ENCODE measurements around the gene ZNF443. TPM values are rescaled to one million over a fixed set of nuclear protein-coding genes. Genes with fewer than 3 reads are reported as not detected.
"Not testable (repeated sequence)": the region's sequence is repeated elsewhere in the genome, so short reads cannot be mapped to it uniquely, and the experiment has no call there.

Gene ZNF443
- polyA plus RNA-seq, 4 donors = 1.6 to 7.3 (median 2.4) TPM

DNA sequence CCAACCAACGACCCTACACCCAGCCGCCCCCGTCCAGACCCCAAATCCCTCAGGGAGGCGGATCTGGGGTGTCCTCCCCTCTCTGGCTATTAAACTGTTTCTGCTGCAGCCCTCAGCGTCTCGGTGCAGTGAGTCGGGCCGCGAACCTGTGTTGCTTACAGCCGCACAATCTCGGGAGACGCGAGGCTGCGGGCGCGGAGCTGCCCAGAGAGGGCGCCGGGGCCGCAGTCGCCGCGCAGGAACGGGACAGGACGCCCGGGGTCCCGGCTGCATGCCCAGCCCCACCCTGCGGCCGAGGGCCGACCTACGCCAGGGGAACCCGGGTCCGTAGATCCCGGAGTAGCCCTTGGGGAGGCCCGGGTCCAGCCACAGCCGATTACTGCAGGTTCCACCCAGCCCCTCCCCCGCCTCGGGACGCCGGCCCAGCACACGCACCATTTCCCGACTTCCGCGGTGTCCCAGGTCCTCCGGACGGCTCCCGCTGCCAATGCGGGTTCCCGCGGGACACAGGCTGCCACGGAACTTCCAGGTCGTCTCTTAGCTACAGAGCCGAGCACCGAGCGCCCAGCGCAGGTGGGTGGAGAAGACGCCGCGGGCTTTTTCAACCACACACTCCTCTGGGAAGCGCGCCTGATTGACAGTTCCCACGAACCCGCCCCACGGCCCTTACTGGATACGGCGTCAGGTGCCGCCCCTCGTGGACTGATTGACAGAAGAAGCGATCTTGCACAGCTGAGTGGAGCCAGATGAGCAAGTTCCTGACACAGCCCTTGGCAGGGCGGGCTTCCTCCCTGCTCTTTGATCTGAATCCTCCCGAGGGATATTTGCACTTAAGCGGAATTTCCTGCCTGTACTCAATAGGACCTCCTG, 40.0 kb downstream of the ZNF443 start, which contains the start of gene ZNF799:
TSS of gene ZNF799 (minus strand) at position 639 of the 870 bp plus-strand sequence. CDS start at position 438, 201 bp downstream.
- 0% methylated on average over 67 to 71 of the region's 71 CpGs for WGBS, 3 donors
- Histone ChIP-seq H3K4me3 (ENCODE audit: low read depth in 1 of 3, low read length in 3 of 3) (peak within 1 kb of the TSS; percentile 65 to 77 (median 68)), H3K36me3 (ENCODE audit: control insufficient read depth in 3 of 3, insufficient read depth in 2 of 3, low read depth in 1 of 3, low read length in 3 of 3) (no peaks in the 10 kb centered on the region), H3K27ac (ENCODE audit: low read depth in 1 of 3, low read length in 2 of 3) (peak within 1 kb of the TSS; percentile 81 to 91 (median 89)), H3K9me3 (ENCODE audit: control insufficient read depth in 2 of 2, insufficient read depth in 1 of 2, low read depth in 1 of 2, low read length in 1 of 2) (no peaks in the 10 kb centered on the region), H3K27me3 (ENCODE audit: control insufficient read depth in 3 of 3, insufficient read depth in 3 of 3, low read length in 3 of 3) (no peaks in the 10 kb centered on the region), H3K4me1 (ENCODE audit: control insufficient read depth in 3 of 3, insufficient read depth in 2 of 3, low read depth in 1 of 3, low read length in 2 of 3) (no peaks in the 10 kb centered on the region)
- peak; percentile 99 for DNase-seq
- no peak for FAIRE-seq

DNA sequence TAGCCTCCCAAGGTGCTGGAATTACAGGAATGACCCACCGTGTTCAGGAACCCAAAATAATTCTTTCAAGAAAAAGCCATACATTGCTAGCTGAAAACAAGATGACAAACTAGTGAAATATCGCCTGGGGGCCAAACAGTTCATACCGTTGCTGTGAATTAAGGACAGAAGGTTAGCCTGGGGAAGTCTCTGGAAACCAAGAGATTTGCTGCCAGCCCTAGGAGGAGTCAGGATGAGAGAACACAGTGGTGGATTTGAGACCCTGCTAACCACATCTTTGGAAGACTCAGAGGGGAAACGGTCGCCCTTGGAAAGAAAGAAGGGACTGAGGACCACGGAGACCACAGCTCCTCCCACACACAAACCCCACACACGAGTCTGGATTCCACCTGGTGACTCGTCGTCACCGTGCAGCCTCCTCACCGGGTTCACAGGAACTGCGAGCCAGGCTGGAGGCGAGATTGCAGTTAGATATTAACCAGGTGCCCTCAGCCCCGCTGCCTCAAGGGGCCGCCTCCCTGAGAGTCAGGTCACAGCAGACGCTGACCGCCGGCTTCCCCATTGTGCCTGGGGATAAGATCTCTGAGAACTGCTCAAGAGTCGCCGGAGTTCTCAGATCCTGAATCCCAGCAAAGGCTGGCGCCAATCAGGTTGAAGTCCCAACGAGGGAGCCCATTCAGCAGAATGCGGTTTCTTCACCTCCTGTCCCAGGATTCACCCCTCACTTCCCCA, 40.8 kb downstream of the ZNF443 start:
- Histone ChIP-seq H3K4me3 (ENCODE audit: low read depth in 1 of 3, low read length in 3 of 3) (peak overlapping the region; percentile 65 to 77 (median 68)), H3K27ac (ENCODE audit: low read depth in 1 of 3, low read length in 2 of 3) (peak overlapping the region; percentile 81 to 91 (median 89))
- DNase-seq = peak; percentile 41 to 69
- FAIRE-seq; H3K4me1 ChIP-seq (ENCODE audit: control insufficient read depth in 3 of 3, insufficient read depth in 2 of 3, low read depth in 1 of 3, low read length in 2 of 3); H3K9me3 ChIP-seq (ENCODE audit: control insufficient read depth in 2 of 2, insufficient read depth in 1 of 2, low read depth in 1 of 2, low read length in 1 of 2); H3K27me3 ChIP-seq (ENCODE audit: control insufficient read depth in 3 of 3, insufficient read depth in 3 of 3, low read length in 3 of 3); H3K36me3 ChIP-seq (ENCODE audit: control insufficient read depth in 3 of 3, insufficient read depth in 2 of 3, low read depth in 1 of 3, low read length in 3 of 3): not testable (repeated sequence)
- 1 to 3% (median 2%) methylated on average over 20 to 23 of the region's 23 CpGs for WGBS, 3 donors

DNA sequence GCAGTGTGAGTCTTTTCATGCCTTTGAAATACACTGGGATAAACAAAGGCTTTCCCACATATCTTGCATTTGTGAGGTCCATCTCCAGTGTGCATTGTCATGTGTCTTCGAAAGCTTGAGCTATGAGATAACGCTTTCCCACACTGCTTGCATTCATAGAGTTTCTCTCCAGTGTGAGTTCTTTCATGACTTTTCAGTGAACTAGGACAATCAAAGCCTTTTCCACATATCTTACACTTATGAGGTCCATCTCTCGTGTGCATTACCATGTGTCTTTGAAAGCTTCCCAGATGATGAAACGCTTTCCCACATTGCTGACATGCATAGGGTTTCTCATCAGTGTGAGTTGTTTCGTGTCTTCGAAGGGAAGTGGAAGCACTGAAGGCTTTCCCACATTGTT, 49.7 kb downstream of the ZNF443 start:
- not testable (repeated sequence) for H3K27me3 ChIP-seq (ENCODE audit: control insufficient read depth in 3 of 3, insufficient read depth in 3 of 3, low read length in 3 of 3); H3K4me1 ChIP-seq (ENCODE audit: control insufficient read depth in 3 of 3, insufficient read depth in 2 of 3, low read depth in 1 of 3, low read length in 2 of 3); H3K27ac ChIP-seq (ENCODE audit: low read depth in 1 of 3, low read length in 2 of 3); FAIRE-seq; DNase-seq; H3K4me3 ChIP-seq (ENCODE audit: low read depth in 1 of 3, low read length in 3 of 3)
- Histone ChIP-seq H3K36me3 (ENCODE audit: control insufficient read depth in 3 of 3, insufficient read depth in 2 of 3, low read depth in 1 of 3, low read length in 3 of 3) (peaks cover 0 to 19% (median 8%) of the 10 kb centered on the region in 3 donors), H3K9me3 (ENCODE audit: control insufficient read depth in 2 of 2, insufficient read depth in 1 of 2, low read depth in 1 of 2, low read length in 1 of 2) (peaks cover 0 to 15% of the 10 kb centered on the region in 2 donors)
- WGBS, 3 donors = 93 to 98% (median 96%) methylated on average over 6 of the region's 6 CpGs

DNA sequence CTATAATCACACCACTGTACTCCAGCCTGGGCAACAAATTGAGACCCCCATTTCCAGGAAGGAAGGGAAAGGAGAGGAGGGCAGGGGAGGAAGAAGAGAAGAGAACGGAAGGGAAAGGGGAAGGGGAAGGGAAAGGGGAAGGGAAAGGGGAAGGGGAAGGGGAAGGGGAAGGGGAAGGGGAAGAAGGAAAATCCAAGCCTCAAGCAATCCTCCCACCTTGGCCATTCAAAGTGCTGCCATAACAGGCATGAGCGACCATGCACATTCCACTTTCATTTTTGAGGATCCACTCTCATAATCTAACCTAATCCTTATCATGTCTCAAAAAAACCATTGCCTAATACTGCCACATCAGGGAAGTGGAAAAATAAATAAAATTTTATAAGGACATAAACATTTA, 54.5 kb downstream of the ZNF443 start:
- WGBS, 3 donors = 89 to 100% (median 92%) methylated on average over 1 to 2 of the region's 2 CpGs
- Histone ChIP-seq H3K36me3 (ENCODE audit: control insufficient read depth in 3 of 3, insufficient read depth in 2 of 3, low read depth in 1 of 3, low read length in 3 of 3) (peaks cover 0 to 13% (median 6%) of the 10 kb centered on the region in 3 donors), H3K9me3 (ENCODE audit: control insufficient read depth in 2 of 2, insufficient read depth in 1 of 2, low read depth in 1 of 2, low read length in 1 of 2) (peaks cover 0 to 20% of the 10 kb centered on the region in 2 donors)
- H3K27me3 ChIP-seq (ENCODE audit: control insufficient read depth in 3 of 3, insufficient read depth in 3 of 3, low read length in 3 of 3); H3K4me3 ChIP-seq (ENCODE audit: low read depth in 1 of 3, low read length in 3 of 3); H3K4me1 ChIP-seq (ENCODE audit: control insufficient read depth in 3 of 3, insufficient read depth in 2 of 3, low read depth in 1 of 3, low read length in 2 of 3); DNase-seq; H3K27ac ChIP-seq (ENCODE audit: low read depth in 1 of 3, low read length in 2 of 3); FAIRE-seq: not testable (repeated sequence)

DNA sequence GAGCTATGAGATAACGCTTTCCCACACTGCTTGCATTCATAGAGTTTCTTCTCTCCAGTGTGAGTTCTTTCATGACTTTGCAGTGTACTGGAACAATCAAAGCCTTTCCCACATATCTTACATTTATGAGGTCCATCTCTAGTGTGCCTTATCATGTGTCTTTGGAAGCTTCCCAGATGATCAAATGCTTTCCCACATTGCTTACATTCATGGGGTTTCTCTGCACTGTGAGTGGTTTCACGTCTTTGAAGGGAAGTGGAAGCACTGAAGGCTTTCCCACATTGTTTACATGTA, 60.4 kb downstream of the ZNF443 start:
- FAIRE-seq (no peak), DNase-seq (no peak)
- no peak overlapping the region for H3K27ac ChIP-seq (ENCODE audit: low read depth in 1 of 3, low read length in 2 of 3)
- H3K27me3 ChIP-seq (ENCODE audit: control insufficient read depth in 3 of 3, insufficient read depth in 3 of 3, low read length in 3 of 3) = no peaks in the 10 kb centered on the region
- no peak overlapping the region for H3K4me3 ChIP-seq (ENCODE audit: low read depth in 1 of 3, low read length in 3 of 3)
- H3K9me3 ChIP-seq (ENCODE audit: control insufficient read depth in 2 of 2, insufficient read depth in 1 of 2, low read depth in 1 of 2, low read length in 1 of 2) = peaks cover 2 to 48% of the 10 kb centered on the region in 2 donors
- H3K4me1 ChIP-seq (ENCODE audit: control insufficient read depth in 3 of 3, insufficient read depth in 2 of 3, low read depth in 1 of 3, low read length in 2 of 3) = no peaks in the 10 kb centered on the region
- WGBS, 3 donors = 50 to 94% (median 84%) methylated on average over 2 of the region's 2 CpGs
- peaks cover 0 to 5% (median 3%) of the 10 kb centered on the region in 3 donors for H3K36me3 ChIP-seq (ENCODE audit: control insufficient read depth in 3 of 3, insufficient read depth in 2 of 3, low read depth in 1 of 3, low read length in 3 of 3)

DNA sequence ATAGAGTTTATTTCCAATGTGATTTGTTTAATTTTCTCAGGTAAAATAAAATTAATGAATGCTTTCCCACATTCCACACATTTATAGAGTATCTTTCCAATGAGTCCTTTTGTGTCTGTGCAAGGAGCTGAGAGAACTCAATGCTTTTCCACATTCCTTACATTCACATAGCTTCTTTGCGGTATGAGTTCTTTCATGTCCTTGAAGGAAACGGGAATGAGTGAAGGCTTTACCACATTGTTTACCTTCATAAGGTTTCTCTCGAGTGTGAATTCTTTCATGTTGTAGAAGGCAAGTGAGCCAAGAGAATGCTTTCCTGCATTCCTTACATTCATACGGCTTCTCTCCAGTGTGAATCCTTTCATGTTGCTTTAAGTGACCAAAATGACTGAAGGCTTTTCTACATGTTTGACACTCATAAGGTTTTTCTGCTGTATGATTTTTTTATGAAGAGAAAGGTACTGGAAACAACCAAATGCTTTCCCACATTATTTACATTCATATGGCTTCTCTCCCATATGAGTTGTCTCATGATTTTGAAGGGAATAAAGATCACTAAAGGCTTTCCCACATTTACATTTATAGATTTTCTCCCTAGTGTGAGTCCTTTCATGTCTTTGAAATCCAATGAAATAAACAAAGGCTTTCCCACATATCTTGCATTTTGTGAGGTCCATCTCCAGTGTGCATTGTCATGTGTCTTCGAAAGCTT, 60.9 kb downstream of the ZNF443 start:
- Histone ChIP-seq H3K36me3 (ENCODE audit: control insufficient read depth in 3 of 3, insufficient read depth in 2 of 3, low read depth in 1 of 3, low read length in 3 of 3) (peaks cover 0 to 5% (median 3%) of the 10 kb centered on the region in 3 donors), H3K4me3 (ENCODE audit: low read depth in 1 of 3, low read length in 3 of 3) (no peak overlapping the region), H3K27me3 (ENCODE audit: control insufficient read depth in 3 of 3, insufficient read depth in 3 of 3, low read length in 3 of 3) (no peaks in the 10 kb centered on the region), H3K9me3 (ENCODE audit: control insufficient read depth in 2 of 2, insufficient read depth in 1 of 2, low read depth in 1 of 2, low read length in 1 of 2) (peaks cover 2 to 48% of the 10 kb centered on the region in 2 donors), H3K4me1 (ENCODE audit: control insufficient read depth in 3 of 3, insufficient read depth in 2 of 3, low read depth in 1 of 3, low read length in 2 of 3) (no peaks in the 10 kb centered on the region), H3K27ac (ENCODE audit: low read depth in 1 of 3, low read length in 2 of 3) (no peak overlapping the region)
- DNase-seq (no peak), FAIRE-seq (no peak)
- 89 to 96% (median 91%) methylated on average over 5 of the region's 5 CpGs for WGBS, 3 donors

Other genes starting within 250 kb of the ZNF443 start
- 10 to 100 TPM in 2 of 4 donors, 1 to 10 TPM in 2; 6.4 to 15.6 (median 11.8) TPM for gene ZNF44, start 146.1 kb downstream of the ZNF443 start, polyA plus RNA-seq
- gene ZNF563, start 107.4 kb downstream of the ZNF443 start, polyA plus RNA-seq = 1 to 10 TPM in 2 of 4 donors, under 1 TPM in 2; 0.54 to 4.1 (median 1.2) TPM
- gene ZNF442, start 75.3 kb downstream of the ZNF443 start, polyA plus RNA-seq = 1 to 10 TPM in 2 of 4 donors, not detected in 2; 1.0 to 3.0 TPM
- gene ZNF799, start 39.8 kb downstream of the ZNF443 start, polyA plus RNA-seq = 1 to 10 TPM; 2.4 to 9.6 (median 5.4) TPM
- gene ZNF709, start 43.8 kb upstream of the ZNF443 start, polyA plus RNA-seq = 1 to 10 TPM in 1 of 4 donors, under 1 TPM in 1, not detected in 2; 0.76 to 2.9 TPM
- gene ZNF564, start 110.5 kb upstream of the ZNF443 start, polyA plus RNA-seq = 10 to 100 TPM in 2 of 4 donors, 1 to 10 TPM in 2; 6.5 to 14.9 (median 11.3) TPM
- gene ZNF490, start 169.8 kb upstream of the ZNF443 start, polyA plus RNA-seq = 1 to 10 TPM in 2 of 4 donors, under 1 TPM in 1, not detected in 1; 0.45 to 3.0 (median 1.0) TPM
- 10 to 100 TPM in 1 of 4 donors, 1 to 10 TPM in 3; 4.7 to 17.7 (median 5.8) TPM for gene ZNF791, start 169.9 kb upstream of the ZNF443 start, polyA plus RNA-seq
- gene MAN2B1, start 225.7 kb upstream of the ZNF443 start, polyA plus RNA-seq = 10 to 100 TPM; 42.7 to 64.8 (median 51.0) TPM
- 10 to 100 TPM; 10.9 to 23.8 (median 19.9) TPM for gene WDR83, start 225.8 kb upstream of the ZNF443 start, polyA plus RNA-seq
- gene DHPS, start 240.9 kb upstream of the ZNF443 start, polyA plus RNA-seq = 10 to 100 TPM; 61.5 to 96.9 (median 66.8) TPM
- gene GNG14, start 247.0 kb upstream of the ZNF443 start, polyA plus RNA-seq = not detected

Data from small intestine (tissue), 7 donors.